GM19455 (cell line): ENCODE results near the gene RIMBP2.

Experiments used
- ATAC-seq: cut with Tn5 transposase; IDR thresholded peaks from one replicate; pipeline ENCODE4 v1.9.1; 2021; ENCODE audit not compliant: unreplicated experiment

Gene RIMBP2

DNA sequence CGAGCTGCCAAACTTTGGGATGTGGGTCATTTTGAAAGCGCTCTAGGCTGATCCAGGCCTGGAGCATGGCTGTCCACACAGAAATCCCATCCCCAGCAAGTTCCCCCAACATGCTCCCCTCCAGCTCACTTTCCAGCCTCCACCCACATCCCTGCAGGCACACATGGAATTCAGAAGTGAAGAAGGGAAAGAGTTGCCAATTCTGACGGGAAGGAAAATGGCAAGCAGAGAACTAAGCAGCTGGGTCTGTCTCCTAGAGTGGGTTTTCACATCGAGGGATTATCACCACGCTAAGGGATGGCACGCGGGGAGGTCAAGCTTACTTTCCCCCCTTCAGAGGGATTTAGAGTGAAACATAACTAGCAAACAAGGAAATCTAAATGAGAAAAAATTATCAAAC lies 142.3 kb downstream of the RIMBP2 start:
- no peak for ATAC-seq

DNA sequence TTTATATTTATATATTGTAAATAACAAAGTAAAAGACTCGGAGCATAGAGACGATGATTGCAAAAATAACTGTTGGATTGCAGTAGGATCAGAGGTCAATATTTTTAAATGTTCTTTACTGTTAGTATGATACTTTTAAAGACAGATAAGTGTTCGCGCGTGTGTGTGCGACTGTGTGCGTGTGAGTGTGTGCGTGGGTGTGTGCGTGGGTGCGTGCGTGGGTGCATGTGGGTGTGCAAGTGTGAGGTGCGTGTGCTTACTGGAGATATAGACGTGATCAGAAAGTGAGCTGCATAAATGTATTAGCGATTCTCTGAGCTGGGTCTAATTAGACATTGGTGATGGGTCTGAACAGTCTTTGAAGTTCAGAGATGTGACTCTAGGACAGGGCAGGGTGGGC lies 142.9 kb downstream of the RIMBP2 start:
- no peak for ATAC-seq

DNA sequence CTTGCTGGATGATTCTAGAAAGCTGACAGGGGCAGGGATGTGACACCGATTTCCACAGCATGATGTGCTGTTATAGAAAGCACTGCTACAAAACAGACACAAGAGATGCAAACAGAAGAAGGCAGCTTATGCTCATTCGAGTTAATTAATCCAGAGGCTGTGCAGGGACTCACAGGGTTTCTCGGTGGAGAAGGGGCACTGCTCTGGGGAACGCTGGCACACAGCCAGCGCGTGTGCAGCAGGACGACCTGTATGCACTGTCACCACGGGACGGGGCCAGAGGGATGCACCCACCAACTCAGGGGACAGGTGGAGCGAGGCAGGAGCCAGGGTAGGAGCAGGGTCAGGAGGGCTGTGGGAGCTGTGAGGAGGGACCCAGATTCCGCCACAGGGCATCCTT lies 143.5 kb downstream of the RIMBP2 start:
- no peak for ATAC-seq

DNA sequence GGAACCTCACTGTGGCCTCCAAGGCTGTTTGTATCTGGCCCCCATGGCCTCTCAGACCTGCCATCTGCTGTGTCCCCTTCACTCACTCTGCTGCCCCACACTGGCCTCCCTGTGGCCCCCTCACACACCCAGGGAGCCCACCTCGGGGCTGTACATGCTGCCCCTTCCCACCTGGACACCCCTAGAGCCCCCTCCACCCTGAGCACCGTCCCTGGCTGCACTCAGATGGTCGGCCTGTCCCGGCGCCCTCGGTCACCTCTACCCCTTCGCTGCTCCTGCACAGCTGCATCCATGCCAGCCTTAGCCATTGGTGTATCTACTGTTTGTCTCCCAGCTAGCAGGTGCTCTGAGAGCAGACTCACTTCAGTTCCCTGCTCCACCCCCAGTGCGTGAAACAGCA lies 144.4 kb downstream of the RIMBP2 start:
- ATAC-seq = no peak

DNA sequence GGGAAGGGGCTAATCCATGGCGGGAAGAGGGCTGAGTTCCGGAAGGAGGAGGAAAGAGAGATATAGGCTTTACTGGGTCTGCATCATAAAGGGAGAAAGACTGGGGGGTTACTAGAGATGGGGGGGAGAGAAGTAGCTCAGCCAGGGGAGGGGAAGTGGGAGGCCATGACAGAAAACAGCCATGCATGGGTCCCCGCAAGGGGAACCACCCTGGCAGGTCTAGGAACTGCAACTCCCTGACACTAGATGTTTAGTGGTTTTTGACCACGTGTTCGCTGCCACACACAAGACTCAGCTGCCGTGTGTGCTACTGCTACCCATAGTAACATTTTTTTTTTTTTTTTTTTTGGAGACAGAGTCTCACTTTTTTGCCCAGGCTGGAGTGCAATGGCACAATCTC lies 145.0 kb downstream of the RIMBP2 start:
- no peak for ATAC-seq

DNA sequence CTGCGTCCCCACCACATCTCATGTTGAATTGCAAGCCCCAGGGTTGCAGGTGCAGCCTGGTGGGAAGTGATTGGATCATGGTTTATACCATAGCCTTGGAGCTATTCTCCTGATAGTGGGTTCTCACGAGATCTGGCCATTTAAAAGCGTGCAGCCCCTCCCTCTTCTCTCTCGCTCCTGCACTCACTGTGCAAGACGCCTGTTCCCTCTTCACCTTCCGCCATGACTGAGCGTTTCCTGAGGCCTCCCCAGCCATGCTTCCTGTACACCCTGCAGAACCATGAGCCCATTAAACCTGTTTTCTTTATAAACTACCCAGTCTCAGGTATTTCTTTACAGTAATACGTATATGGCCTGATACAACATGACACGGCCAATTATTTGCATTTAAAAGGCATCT lies 146.6 kb downstream of the RIMBP2 start:
- no peak for ATAC-seq

DNA sequence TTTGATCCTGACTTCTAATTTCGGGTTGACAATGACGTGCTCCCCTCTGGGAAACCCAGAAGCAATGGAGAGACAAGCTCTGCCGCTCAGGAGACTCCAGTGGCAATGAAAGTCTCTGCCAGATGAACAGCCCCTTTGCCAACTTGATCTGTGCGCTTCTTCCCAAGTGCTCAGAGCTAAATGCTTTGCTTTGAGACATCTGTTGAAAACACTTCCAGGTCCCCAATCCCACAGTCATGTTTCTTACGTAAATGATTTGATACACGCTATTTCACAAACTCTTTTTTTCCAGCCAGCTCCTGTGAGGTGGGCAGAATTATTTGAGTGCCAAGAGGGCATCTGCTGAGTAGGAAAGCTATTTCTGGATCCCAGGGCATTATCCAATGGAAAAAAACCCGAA lies 147.6 kb downstream of the RIMBP2 start:
- ATAC-seq = no peak

DNA sequence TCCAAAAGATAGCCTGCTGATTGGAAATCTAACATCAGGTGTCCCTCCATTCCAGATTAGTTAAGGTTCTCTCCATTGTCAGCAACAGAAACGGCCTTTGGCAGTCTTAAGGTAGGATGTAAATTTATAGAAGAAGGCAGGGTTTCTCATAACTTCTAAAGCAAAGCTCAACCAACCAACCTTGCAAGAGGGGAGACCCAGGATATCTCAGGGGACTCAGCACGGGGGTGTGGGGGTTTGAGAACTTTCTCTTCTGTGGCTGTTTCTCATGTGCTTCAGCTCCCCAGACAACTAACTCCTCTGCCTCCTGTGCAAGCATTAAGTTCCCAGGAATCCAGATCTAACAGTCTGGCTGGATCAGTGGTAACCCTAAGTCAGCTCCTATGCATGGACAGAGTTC lies 148.1 kb downstream of the RIMBP2 start:
- ATAC-seq = no peak

DNA sequence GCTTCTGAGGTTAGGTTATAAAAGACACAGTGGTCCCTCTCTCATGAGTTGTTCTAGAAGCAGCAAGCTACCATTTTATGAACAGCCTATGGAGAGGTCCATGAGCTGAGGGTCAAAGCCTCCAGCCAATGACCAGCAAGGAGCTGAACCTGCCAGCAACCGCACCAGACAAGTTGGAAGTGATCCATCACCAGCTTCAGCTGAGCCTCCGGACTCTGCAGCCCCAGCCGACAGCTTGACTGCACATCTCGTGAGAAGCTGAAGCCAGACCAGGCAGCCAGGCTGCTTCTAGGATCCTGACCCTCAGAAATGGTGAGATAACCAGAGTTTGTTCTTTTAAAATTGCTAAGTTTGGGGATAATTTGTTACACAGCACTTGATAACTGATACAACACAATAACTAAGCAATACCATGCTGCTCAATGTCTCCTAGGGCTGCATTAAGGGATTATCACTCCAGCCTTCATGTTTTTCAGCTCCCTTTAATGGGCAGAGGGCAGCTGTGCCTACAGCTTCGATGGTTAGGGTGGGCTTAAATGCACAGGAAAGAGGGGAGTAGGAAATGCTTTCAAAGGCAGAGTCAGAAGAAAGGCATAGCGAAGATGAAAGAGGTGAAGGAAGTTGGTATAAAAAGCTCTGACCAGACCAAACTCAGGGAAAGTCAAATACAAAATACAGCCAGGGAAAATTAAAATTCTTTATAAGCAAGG lies 149.5 kb downstream of the RIMBP2 start:
- no peak for ATAC-seq

DNA sequence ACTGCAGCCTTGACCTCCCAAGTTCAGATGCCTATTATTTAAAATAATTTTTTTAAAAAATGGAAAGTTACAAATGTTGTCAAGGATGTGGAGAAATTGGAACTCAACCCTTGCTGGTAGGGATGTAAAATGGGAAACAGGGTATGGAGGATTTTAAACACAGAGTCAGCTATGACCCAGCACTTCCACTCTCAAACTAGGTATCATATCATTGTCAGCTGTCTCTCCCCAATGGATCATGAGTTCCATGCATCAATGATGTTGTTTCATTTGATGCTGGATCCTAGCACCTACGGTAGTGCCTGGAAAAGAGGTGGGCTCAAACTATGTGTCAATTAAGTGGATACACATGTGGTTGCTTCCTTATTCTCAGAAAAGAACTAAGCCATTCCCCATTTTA lies 150.9 kb downstream of the RIMBP2 start:
- no peak for ATAC-seq

DNA sequence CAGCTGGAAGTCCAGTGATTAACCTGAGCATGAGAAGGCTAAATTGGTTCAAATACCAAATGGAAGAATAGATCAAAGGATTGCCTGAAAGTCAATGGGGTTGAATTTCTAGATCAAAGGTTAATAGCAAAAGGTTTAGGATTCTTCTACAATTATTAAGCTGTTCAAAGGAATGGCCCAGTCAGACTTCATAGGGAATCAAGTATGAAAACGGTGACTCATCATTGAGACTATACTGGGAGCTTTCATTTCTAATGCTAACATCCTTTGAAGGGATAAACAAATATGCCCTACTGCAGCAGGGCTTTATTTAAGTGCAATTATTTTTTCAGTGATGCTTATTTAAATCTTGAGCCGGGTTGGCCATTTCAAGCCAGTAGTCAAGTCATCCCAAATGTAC lies 152.8 kb downstream of the RIMBP2 start:
- ATAC-seq = no peak

DNA sequence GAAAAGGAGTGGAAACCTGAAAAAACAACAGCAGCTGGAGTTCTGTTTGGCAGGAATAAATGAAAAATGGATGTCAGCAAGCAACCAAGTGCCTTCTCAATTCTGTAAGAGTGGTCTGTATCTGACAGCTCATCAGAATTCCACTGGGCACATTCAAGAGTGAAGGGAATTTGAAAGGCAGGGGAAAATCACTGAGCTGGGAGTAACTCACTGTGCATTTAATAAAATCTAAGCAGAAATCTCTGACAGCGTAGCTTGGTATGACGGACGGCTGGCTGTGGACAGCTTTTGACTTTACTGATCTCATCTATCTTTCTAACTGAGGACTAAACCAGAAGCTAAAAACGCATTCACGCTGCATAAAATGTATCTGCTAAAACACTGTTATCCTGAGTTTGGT lies 153.4 kb downstream of the RIMBP2 start:
- no peak for ATAC-seq

DNA sequence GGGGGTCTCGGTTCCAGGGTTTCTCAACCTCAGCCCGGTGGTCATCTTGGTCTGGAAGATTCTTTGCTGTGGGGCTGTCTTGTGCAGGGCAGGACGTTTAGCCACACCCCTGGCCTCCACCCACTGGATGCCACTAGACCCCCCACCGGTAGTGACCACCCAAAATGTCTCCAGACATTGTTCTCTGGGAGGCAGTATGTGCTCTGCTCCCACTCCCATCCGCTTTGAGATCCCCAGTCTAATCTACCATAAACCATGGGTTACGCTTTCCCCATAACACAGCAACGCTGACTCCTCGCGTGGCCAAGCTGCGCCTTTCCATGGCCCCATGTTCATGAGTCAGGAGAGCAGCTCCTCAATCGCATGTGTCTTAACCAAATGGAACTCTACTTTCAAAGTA lies 155.8 kb downstream of the RIMBP2 start:
- no peak for ATAC-seq

DNA sequence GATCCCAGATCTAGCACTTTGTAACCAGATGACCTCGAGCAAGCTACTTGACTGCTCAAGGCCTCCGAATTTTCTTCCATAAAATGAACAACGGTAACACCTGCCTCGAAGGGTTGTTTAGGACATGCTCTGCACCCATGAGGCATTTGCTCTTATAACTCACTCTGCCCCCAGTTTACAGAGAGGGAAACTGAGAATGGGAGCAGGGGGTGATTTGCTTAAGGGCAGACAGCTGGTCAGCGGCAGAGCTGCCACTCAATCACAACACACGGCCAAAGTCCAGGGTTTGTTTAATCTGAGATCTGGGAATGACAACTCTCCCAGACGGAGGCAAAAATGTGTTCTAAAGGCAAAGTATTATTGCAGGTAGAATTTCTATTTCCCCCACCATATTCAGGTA lies 156.3 kb downstream of the RIMBP2 start:
- no peak for ATAC-seq

DNA sequence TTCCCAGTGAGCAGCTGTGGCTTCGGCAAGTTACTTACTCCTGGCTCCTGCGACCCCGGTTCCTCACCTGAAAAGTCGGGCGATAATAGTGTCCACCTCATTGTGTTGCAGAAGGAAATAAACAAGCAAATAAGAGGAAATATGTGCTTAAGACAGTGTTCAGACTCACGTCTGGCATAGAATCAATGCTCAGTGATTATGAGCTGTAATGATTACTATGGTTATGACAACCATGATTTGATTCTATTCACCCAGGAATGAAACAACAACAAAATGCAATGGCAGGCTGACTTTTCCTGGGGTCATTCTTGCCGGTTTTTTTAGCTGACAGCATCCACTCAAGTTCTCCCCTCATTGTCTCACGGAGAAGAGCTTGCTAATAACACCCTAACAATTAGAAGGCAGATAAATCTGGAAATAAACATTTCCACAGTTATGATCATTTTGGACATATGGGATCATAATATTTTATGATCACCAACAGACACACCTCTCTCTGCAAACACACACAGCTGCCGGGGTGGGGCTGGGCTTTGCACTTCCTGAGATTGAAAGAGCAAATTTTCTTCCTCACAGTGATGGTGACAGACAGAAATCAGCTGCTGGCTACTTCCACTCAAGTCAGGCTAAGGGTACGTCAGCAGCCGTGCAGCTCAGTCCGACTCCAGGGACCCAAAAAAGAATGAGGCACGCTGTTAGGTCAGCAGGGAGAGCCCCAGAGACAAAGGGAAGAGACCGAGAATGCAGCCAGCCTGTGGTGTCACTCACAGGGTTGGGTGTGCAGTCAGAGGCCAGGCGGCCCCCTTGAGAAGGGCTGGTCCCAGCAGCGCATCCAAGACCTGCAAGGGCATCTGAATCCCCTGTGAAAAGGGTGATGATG lies 158.0 kb downstream of the RIMBP2 start:
- ATAC-seq = no peak

DNA sequence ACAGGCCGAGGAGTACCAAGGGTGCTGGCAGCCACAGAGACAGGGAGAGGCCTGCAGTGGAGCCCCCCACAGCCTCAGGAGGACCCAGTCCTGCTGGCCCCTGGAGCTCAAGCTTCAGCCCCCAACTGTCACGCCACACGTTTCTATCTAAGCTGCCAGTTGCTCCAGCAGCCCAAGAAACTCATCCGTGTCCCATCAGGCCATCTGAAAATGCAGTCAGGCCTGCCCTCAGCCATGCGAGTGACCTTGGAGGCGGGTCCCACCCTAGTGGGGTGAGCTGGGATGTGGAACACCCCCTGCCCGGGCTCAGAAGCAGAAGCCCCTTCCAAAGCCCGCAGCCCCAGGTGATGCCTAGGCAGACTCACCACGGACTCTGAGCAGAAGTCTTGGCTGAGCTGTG lies 158.9 kb downstream of the RIMBP2 start:
- ATAC-seq = no peak

DNA sequence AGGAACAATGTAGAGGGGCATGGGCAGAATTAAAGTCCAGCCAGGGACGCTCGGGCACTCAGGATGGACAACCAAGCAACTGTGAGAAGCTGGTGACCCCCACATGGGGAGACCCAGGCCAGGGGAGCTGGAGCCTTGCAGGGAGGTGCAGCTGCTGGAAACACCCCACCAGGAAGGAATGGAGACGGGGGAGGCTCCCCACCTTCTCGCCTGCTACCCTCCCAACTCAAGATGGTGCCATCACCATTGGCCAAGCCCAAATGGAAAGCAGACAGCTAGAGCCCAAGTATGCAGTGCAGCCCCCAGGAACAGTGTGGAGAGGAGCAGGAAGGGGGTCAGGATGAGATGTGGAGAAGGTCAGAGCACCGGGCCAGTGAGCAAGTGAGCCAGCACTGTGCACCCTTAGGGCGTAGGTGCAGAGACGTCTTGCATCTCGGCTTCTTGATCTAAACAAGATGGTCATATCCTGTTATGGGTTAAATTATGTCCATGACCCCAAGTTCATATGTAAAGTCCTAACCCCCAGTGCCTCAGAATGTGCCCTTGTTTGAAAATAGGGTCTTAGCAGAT lies 159.5 kb downstream of the RIMBP2 start:
- ATAC-seq = no peak

DNA sequence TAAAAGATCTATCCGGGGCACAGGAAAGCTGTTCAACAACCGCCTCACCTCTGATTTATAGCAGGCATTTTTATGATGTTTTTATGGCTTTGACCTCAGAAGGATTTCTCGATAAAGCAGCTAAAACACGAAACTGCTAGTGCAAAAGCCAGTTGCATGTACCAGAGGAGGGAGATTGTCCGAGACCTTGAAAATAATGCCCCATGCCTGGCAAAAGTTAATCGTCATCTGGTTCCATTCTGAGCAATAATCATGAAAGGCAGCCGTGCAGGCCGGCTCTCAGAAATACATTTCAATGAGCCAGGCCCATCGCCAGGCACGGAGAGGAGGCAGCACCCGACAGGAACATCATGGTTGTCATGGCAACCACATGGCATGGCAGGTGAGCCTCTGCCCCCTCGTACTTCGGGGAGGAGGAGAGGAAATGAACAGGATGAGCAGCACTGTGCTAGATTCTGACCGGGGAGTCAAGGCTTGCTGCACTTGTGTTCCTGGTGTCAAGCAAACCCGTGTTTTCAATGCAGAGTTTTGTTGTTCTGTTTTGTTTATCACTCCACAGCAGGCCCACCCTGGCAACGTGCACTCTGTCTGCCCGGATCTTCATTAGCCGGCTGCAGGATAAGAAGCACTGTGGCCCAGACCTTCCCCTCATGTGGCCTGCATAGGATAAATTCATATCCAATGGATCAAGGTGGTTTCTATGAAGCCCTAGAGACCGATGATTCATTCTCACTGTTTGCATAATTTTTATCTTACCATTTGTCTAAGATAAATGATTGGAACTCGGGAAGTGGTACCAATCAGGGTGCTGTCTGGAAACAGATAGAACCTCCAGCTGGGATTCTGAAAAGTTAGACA lies 160.2 kb downstream of the RIMBP2 start:
- no peak for ATAC-seq

DNA sequence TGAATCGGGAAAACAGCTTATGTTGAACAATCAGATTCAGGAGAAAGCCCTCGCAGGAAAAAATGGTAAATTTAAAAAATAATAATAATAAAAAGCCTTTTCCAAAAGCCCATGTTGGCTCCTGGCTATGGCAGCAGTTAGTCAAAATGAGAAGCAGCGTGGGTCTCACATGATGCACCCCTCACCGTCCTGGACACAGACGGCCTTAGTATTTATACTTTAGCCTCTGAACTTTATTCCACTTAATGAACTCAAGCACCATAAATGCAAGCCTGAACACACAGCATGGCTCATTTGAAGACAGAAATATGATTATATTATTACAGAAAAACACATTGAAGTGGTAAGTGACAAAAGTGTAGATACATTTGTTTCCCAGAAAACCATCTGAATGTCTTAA lies 160.9 kb downstream of the RIMBP2 start:
- no peak for ATAC-seq

DNA sequence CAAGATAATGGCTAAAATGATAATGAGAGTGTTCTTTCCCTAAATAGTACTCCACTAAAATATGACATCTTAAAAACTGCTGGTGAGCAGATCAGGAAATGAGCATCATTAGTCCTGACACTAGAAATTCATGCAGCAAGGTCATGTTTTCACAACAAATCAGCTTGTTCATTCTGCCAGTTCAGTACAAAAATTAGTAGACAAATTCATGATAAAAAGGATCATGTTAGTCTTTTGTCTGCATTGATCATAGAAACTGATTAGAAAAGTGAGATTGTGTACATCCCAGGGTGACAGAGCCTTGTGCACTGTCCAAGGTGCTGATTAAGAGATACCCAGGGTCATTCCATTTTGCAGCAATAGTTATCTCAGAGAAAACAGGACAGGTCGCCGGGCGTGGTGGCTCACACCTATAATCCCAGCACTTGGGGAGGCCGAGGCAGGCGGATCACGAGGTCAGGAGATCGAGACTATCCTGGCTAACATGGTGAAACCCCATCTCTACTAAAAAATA lies 163.6 kb downstream of the RIMBP2 start:
- ATAC-seq = no peak

DNA sequence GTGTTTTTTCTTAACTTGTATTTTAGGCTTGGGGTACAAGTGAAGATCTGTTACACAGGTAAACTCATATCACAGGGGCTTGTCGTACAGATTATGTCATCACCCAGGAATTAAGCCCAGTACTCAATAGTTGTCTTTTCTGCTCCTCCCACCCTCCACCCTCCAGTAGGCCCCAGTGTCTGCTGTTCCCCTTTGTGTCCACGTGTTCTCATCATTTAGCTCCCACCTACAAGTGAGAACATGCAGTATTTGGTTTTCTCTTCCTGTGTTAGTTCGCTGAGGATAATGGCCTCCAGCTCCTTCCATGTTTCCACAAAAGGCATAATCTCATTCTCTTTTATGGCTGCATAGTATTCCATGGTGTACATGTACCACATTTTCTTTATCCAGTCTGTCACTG lies 166.7 kb downstream of the RIMBP2 start:
- ATAC-seq = no peak
